KG1 (cell line): Measurements from ENCODE around the gene FOSB.
"Not testable (repeated sequence)": the region's sequence is repeated elsewhere in the genome, so short reads cannot be mapped to it uniquely, and the experiment has no call there.

Source experiments
- DNase-seq: peaks from one replicate; lab custom pipeline; 2025; lab: John Stamatoyannopoulos, UW

FOSB gene

GRCh38 chr19:45467456-45468158, at the start of gene FOSB:
TSS of gene FOSB (plus strand) at chr19:45467996. CDS start at chr19:45468587, 591 bp downstream.
- DNase-seq = peak; percentile 86

GRCh38 chr19:45418802-45419201, 49.0 kb upstream of the FOSB start:
- no peak for DNase-seq

GRCh38 chr19:45419396-45419795, 48.4 kb upstream of the FOSB start:
- peak; percentile 72 for DNase-seq

GRCh38 chr19:45419895-45420294, 47.9 kb upstream of the FOSB start:
- no peak for DNase-seq

GRCh38 chr19:45420356-45420755, 47.4 kb upstream of the FOSB start:
- DNase-seq = no peak

GRCh38 chr19:45420871-45421270, 46.9 kb upstream of the FOSB start:
- no peak for DNase-seq

GRCh38 chr19:45421947-45422498, 45.8 kb upstream of the FOSB start:
- no peak for DNase-seq

GRCh38 chr19:45423033-45423588, 44.7 kb upstream of the FOSB start:
- DNase-seq = no peak

- DNase-seq = peak; percentile 91
Observed at GRCh38 chr19:45423589-45424190, 44.1 kb upstream of the FOSB start, which contains the start of gene ERCC1. TSS of gene ERCC1 (minus strand) at chr19:45423917. CDS start at chr19:45423374, 543 bp downstream.

- DNase-seq = no peak
Observed at GRCh38 chr19:45424191-45425058, 43.4 kb upstream of the FOSB start.

- DNase-seq = no peak
Observed at GRCh38 chr19:45428384-45429231, 39.2 kb upstream of the FOSB start.

- DNase-seq = not testable (repeated sequence)
Observed at GRCh38 chr19:45429896-45430295, 37.9 kb upstream of the FOSB start.

- DNase-seq = not testable (repeated sequence)
Observed at GRCh38 chr19:45431008-45431407, 36.8 kb upstream of the FOSB start.

- DNase-seq = not testable (repeated sequence)
Observed at GRCh38 chr19:45432543-45432942, 35.3 kb upstream of the FOSB start.

GRCh38 chr19:45437328-45437727, 30.5 kb upstream of the FOSB start:
- DNase-seq = no peak

- no peak for DNase-seq
Observed at GRCh38 chr19:45439190-45439568, 28.6 kb upstream of the FOSB start.

GRCh38 chr19:45439569-45440258, 28.1 kb upstream of the FOSB start:
- peak; percentile 77 for DNase-seq

GRCh38 chr19:45440259-45440638, 27.5 kb upstream of the FOSB start:
- no peak for DNase-seq

GRCh38 chr19:45440873-45441654, 26.7 kb upstream of the FOSB start:
- DNase-seq = no peak

- no peak for DNase-seq
Observed at GRCh38 chr19:45442408-45442777, 25.4 kb upstream of the FOSB start.
